A549 (cell line): ENCODE measurements around the gene RCCD1. TPM values are rescaled to one million over a fixed set of nuclear protein-coding genes. Genes with fewer than 3 reads are reported as not detected.

Experiments used
- ATAC-seq, 2 experiments: fragments of 200-7000 bp in 1 of 2; fragments of >200 bp in 1 of 2; cut with Nextera tagmentation in 1 of 2; cut with Tn5 transposase in 1 of 2; 3 replicates each; pipeline versions ENCODE4 v1.8.0 to v1.9.1; 2018 to 2020; ENCODE audit warnings: mild to moderate bottlenecking in 1 of 2, moderate library complexity in 1 of 2
- CTCF ChIA-PET: fragments of 300-600 bp; sonication (Branson Sonifier 250); formaldehyde crosslinking; extraction: SDS; loops from one replicate; lab custom pipeline; 2021; ENCODE audit warnings: antibody characterized with exemption, inconsistent platforms; lab: Yijun Ruan, JAX
- POLR2A ChIA-PET: fragments of 350-600 bp; formaldehyde crosslinking; extraction: SDS; loops from one replicate; lab custom pipeline; 2021; ENCODE audit warnings: antibody characterized with exemption, inconsistent platforms; lab: Yijun Ruan, JAX
- DNase-seq, 2 experiments: peaks; one replicate each; pipeline versions ENCODE4 v3.0.0 to v3.0.0-alpha.2; 2011 to 2016; ENCODE audit warnings: low read depth in 1 of 2, low spot score in 1 of 2
- FAIRE-seq: peaks from 2 replicates; lab custom pipeline; 2011; peaks lifted over from hg19 to GRCh38; lab: Jason Lieb, UNC
- H3K27ac ChIP-seq, 2 experiments: fragments of >200 bp; sonication (Bioruptor Twin); formaldehyde crosslinking; 3 replicates each; pipeline ENCODE4 v1.5.1; 2016 to 2017
- H3K4me1 ChIP-seq: fragments of >200 bp; sonication (Bioruptor Twin); formaldehyde crosslinking; 3 replicates; pipeline ENCODE4 v1.6.1; 2016
- H3K4me2 ChIP-seq: fragments of >200 bp; sonication (Bioruptor Twin); formaldehyde crosslinking; 3 replicates; pipeline ENCODE4 v1.6.1; 2016
- H3K4me3 ChIP-seq: fragments of >200 bp; sonication (Bioruptor Twin); formaldehyde crosslinking; 3 replicates; pipeline ENCODE4 v1.5.1; 2016
- H3K9me3 ChIP-seq: fragments of >200 bp; sonication (Bioruptor Twin); formaldehyde crosslinking; 3 replicates; pipeline ENCODE4 v1.6.1; 2016
- CBX2 ChIP-seq: fragments of 200-600 bp; sonication (generic); IDR thresholded peaks from 2 replicates; pipeline ENCODE4 v1.6.1; 2016; ENCODE audit warnings: low read depth, mild to moderate bottlenecking, borderline replicate concordance
- CTCF ChIP-seq: fragments of >200 bp; sonication (Bioruptor Twin); formaldehyde crosslinking; IDR thresholded peaks from 3 replicates; pipeline ENCODE4 v1.5.1; 2016
- EHF ChIP-seq: fragments of 250-450 bp; sonication (Bioruptor Pico); IDR thresholded peaks from 2 replicates; pipeline ENCODE4 v1.5.0; 2020; ENCODE audit warnings: mild to moderate bottlenecking
- ELK1 ChIP-seq: fragments of 150-350 bp; IDR thresholded peaks from 2 replicates; pipeline ENCODE4 v1.6.1; 2014; ENCODE audit warnings: low read depth, mild to moderate bottlenecking, low read length
- ESRRA ChIP-seq: fragments of 150-350 bp; IDR thresholded peaks from 2 replicates; pipeline ENCODE4 v1.6.1; 2014; ENCODE audit warnings: mild to moderate bottlenecking, low read length, borderline replicate concordance
- FOXS1 ChIP-seq: fragments of 250-450 bp; sonication (Bioruptor Pico); IDR thresholded peaks from 2 replicates; pipeline ENCODE4 v1.5.0; 2020; ENCODE audit warnings: mild to moderate bottlenecking, moderate library complexity
- HDAC2 ChIP-seq: fragments of 200-600 bp; sonication (generic); IDR thresholded peaks from 2 replicates; pipeline ENCODE4 v1.6.1; 2016
- HEYL ChIP-seq: fragments of 250-450 bp; sonication (Bioruptor Pico); IDR thresholded peaks from 2 replicates; pipeline ENCODE4 v1.8.0; 2021; ENCODE audit warnings: mild to moderate bottlenecking, moderate library complexity
- HOXA7 ChIP-seq: fragments of 250-450 bp; sonication (Bioruptor Pico); IDR thresholded peaks from 2 replicates; pipeline ENCODE4 v1.5.0; 2020; ENCODE audit warnings: mild to moderate bottlenecking, moderate library complexity
- JUN ChIP-seq, 2 experiments: fragments of >200 bp; sonication (Bioruptor Twin); formaldehyde crosslinking; IDR thresholded peaks; 2 replicates in 1 of 2; 3 replicates in 1 of 2; pipeline ENCODE4 v1.6.1; 2016 to 2017
- JUNB ChIP-seq: fragments of >200 bp; sonication (Bioruptor Twin); formaldehyde crosslinking; IDR thresholded peaks from 2 replicates; pipeline ENCODE4 v1.6.1; 2016
- KDM5A ChIP-seq: fragments of 200-600 bp; sonication (generic); IDR thresholded peaks from 2 replicates; pipeline ENCODE4 v1.6.1; 2016; ENCODE audit warnings: antibody characterized with exemption, mild to moderate bottlenecking
- MAFK ChIP-seq: fragments of 450-650 bp; IDR thresholded peaks from 2 replicates; pipeline ENCODE4 v1.6.1; 2014; ENCODE audit not compliant: partially characterized antibody
- MAZ ChIP-seq: fragments of 150-350 bp; IDR thresholded peaks from 2 replicates; pipeline ENCODE4 v1.6.1; 2014; ENCODE audit warnings: antibody characterized with exemption, low read depth, low read length, borderline replicate concordance
- MYC ChIP-seq: IDR thresholded peaks from 2 replicates; pipeline ENCODE4 v1.6.1; 2012; ENCODE audit warnings: mild to moderate bottlenecking, inconsistent platforms, low read length, improper control_type of control experiment, borderline replicate concordance
- PBX3 ChIP-seq: IDR thresholded peaks from 2 replicates; pipeline ENCODE4 v1.6.1; 2012
- PHF8 ChIP-seq: fragments of 200-600 bp; sonication (generic); IDR thresholded peaks from 2 replicates; pipeline ENCODE4 v1.6.1; 2016; ENCODE audit warnings: low read depth, mild to moderate bottlenecking, antibody characterized with exemption, moderate library complexity, borderline replicate concordance
- POLR2A ChIP-seq: IDR thresholded peaks from 2 replicates; pipeline ENCODE4 v1.6.1; 2012; ENCODE audit warnings: mild to moderate bottlenecking, low read length
- RARB ChIP-seq: fragments of 250-450 bp; sonication (Bioruptor Pico); IDR thresholded peaks from 2 replicates; pipeline ENCODE4 v1.8.0; 2021; ENCODE audit warnings: mild to moderate bottlenecking, moderate library complexity
- RCOR1 ChIP-seq: fragments of 150-350 bp; IDR thresholded peaks from 2 replicates; pipeline ENCODE4 v1.6.1; 2014; ENCODE audit warnings: antibody characterized with exemption, low read length, low read depth
- RFX5 ChIP-seq: fragments of 450-650 bp; IDR thresholded peaks from 2 replicates; pipeline ENCODE4 v1.7.1; 2014; ENCODE audit warnings: antibody characterized with exemption, mild to moderate bottlenecking, moderate library complexity
- SREBF2 ChIP-seq: fragments of 450-650 bp; IDR thresholded peaks from 2 replicates; pipeline ENCODE4 v1.6.1; 2014; ENCODE audit warnings: mild to moderate bottlenecking, moderate library complexity
- TFCP2L1 ChIP-seq: fragments of 250-450 bp; sonication (Bioruptor Pico); IDR thresholded peaks from 2 replicates; pipeline ENCODE4 v1.5.0; 2021; ENCODE audit warnings: mild to moderate bottlenecking
- TP53 ChIP-seq: fragments of 250-450 bp; sonication (Bioruptor Pico); IDR thresholded peaks from 2 replicates; pipeline ENCODE4 v1.5.0; 2021; ENCODE audit warnings: mild to moderate bottlenecking, moderate library complexity
- ZC3H11A ChIP-seq: fragments of 450-650 bp; IDR thresholded peaks from 2 replicates; pipeline ENCODE4 v1.6.1; 2014; ENCODE audit warnings: antibody characterized with exemption, mild to moderate bottlenecking
- ZFP36 ChIP-seq: fragments of 450-650 bp; IDR thresholded peaks from 2 replicates; pipeline ENCODE4 v1.6.1; 2014; ENCODE audit warnings: borderline replicate concordance; ENCODE audit not compliant: partially characterized antibody
- WGBS: methylation state at CpG from one replicate; pipeline ENCODE4 v1.1.6; 2017; ENCODE audit errors: missing lambda C conversion rate; 5-methylcytosine and 5-hydroxymethylcytosine counted together
- polyA minus RNA-seq: library from RNA; depleted of rRNA, polyadenylated mRNA; stranded (reverse); fragments of >200 nt; gene quantifications from 2 replicates; pipeline ENCODE4 v1.2.3, GENCODE V29; 2011; rRNA and poly(A)+ RNA removed
- polyA plus RNA-seq, 4 experiments: library from polyadenylated mRNA; depleted of rRNA in 3 of 4; stranded (reverse); fragments of >200 nt; fragmentation: RNase III in 1 of 4; extraction: RNeasy Plus Mini Kit Qiagen cat#74134 plus additional on column Dnase treatment in 1 of 4; gene quantifications; 2 replicates in 3 of 4; 3 replicates in 1 of 4; pipeline ENCODE4 v1.2.3, GENCODE V29; 2011 to 2017
- TF ChIP-seq, protein P1 (sequence below): fragments of >200 bp; sonication (Bioruptor Twin); formaldehyde crosslinking; IDR thresholded peaks from 2 replicates; pipeline ENCODE4 v1.6.1; 2016
- TF ChIP-seq, protein P2 (sequence below): fragments of >200 bp; sonication (Bioruptor Twin); formaldehyde crosslinking; IDR thresholded peaks from 3 replicates; pipeline ENCODE4 v1.6.1; 2016
- TF ChIP-seq, protein P3 (sequence below): IDR thresholded peaks from 2 replicates; pipeline ENCODE4 v1.6.1; 2012; ENCODE audit warnings: low read depth, borderline replicate concordance
- TF ChIP-seq, protein P4 (sequence below): fragments of 250-450 bp; sonication (Bioruptor Pico); IDR thresholded peaks from 2 replicates; pipeline ENCODE4 v1.5.0; 2021; ENCODE audit warnings: mild to moderate bottlenecking, moderate library complexity, borderline replicate concordance

The RCCD1 gene
- polyA plus RNA-seq (2011; rRNA removed) (22.8 and 25.3 TPM in 2 replicates), polyA plus RNA-seq (2017; fragmentation: RNase III; extraction: RNeasy Plus Mini Kit Qiagen cat#74134 plus additional on column Dnase treatment) (37.0 to 39.4 TPM (median 37.2 TPM) in 3 replicates), polyA minus RNA-seq (12.9 and 13.6 TPM in 2 replicates)
- polyA plus RNA-seq (2012; cell fraction: cytosol; rRNA removed), result 36.1 and 40.9 TPM in 2 replicates
- polyA plus RNA-seq (2012; cell fraction: nucleus; rRNA removed), result 85.8 and 98.1 TPM in 2 replicates

- peak; percentile 84 to 94 for ATAC-seq
- Histone ChIP-seq H3K4me2 (peak within 1 kb of the TSS; percentile 99), H3K27ac (peak within 1 kb of the TSS; percentile 95 to 98), H3K4me1 (peaks cover 19% of the 10 kb centered on the region), H3K4me3 (peak within 1 kb of the TSS; percentile 83), H3K9me3 (no peaks in the 10 kb centered on the region)
- FAIRE-seq, result peak; percentile 100
- 1% methylated on average over 51 of the region's 69 CpGs for WGBS
- peak; percentile 98 to 100 for DNase-seq
- POLR2A ChIA-PET, result interaction anchor here (0.6 to 1.9 kb wide), 11 partner anchors 9 to 318 kb away, joined by 3 to 20 read pairs (median 4); partner anchors contain the start of genes HDDC3, PRC1 and UNC45A
- CTCF ChIA-PET, result interaction anchor here (0.8 to 25.4 kb wide), 17 partner anchors 8 to 318 kb away, joined by 3 to 536 read pairs (median 16); partner anchors contain the start of genes HDDC3, PRC1, UNC45A and VPS33B
- TF ChIP-seq KDM5A (peak; percentile 71), MYC (no peak; the same call in 1 of the 2 replicates), CBX2 (no peak), HEYL (CRISPR knock-in tag) (no peak), CTCF (no peak), HDAC2 (peak; percentile 66; the same call in 1 of the 2 replicates), POLR2A (peak; percentile 88), ZFP36 (no peak), JUN (IDR thresholded peaks at IDR 0.05) (peak; percentile 87 to 95), TP53 (CRISPR knock-in tag) (peak; percentile 92), TFCP2L1 (CRISPR knock-in tag) (peak; percentile 91), RCOR1 (0 out of 2 replicates have a peak, but pooled peaks have one; percentile 61), PBX3 (0 out of 2 replicates have a peak, but pooled peaks have one; percentile 52), MAFK (no peak), ZC3H11A (no peak), HOXA7 (CRISPR knock-in tag) (no peak; the same call in 1 of the 2 replicates), ELK1 (no peak), RFX5 (peak; percentile 66; the same call in 1 of the 2 replicates), SREBF2 (no peak), MAZ (peak; percentile 41; the same call in 1 of the 2 replicates), EHF (peak; percentile 76; the same call in 1 of the 2 replicates), JUNB (no peak), PHF8 (peak; percentile 96), RARB (peak; percentile 80; the same call in 1 of the 2 replicates), ESRRA (peak; percentile 81), FOXS1 (CRISPR knock-in tag) (peak; percentile 16; the same call in 1 of the 2 replicates)
- TF ChIP-seq, protein P1, sequence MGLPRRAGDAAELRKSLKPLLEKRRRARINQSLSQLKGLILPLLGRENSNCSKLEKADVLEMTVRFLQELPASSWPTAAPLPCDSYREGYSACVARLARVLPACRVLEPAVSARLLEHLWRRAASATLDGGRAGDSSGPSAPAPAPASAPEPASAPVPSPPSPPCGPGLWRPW, result no peak
- TF ChIP-seq, protein P2, sequence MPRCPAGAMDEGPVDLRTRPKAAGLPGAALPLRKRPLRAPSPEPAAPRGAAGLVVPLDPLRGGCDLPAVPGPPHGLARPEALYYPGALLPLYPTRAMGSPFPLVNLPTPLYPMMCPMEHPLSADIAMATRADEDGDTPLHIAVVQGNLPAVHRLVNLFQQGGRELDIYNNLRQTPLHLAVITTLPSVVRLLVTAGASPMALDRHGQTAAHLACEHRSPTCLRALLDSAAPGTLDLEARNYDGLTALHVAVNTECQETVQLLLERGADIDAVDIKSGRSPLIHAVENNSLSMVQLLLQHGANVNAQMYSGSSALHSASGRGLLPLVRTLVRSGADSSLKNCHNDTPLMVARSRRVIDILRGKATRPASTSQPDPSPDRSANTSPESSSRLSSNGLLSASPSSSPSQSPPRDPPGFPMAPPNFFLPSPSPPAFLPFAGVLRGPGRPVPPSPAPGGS, result peak; percentile 94
- TF ChIP-seq, protein P3, sequence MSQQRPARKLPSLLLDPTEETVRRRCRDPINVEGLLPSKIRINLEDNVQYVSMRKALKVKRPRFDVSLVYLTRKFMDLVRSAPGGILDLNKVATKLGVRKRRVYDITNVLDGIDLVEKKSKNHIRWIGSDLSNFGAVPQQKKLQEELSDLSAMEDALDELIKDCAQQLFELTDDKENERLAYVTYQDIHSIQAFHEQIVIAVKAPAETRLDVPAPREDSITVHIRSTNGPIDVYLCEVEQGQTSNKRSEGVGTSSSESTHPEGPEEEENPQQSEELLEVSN, result peak; percentile 92
- TF ChIP-seq, protein P4, sequence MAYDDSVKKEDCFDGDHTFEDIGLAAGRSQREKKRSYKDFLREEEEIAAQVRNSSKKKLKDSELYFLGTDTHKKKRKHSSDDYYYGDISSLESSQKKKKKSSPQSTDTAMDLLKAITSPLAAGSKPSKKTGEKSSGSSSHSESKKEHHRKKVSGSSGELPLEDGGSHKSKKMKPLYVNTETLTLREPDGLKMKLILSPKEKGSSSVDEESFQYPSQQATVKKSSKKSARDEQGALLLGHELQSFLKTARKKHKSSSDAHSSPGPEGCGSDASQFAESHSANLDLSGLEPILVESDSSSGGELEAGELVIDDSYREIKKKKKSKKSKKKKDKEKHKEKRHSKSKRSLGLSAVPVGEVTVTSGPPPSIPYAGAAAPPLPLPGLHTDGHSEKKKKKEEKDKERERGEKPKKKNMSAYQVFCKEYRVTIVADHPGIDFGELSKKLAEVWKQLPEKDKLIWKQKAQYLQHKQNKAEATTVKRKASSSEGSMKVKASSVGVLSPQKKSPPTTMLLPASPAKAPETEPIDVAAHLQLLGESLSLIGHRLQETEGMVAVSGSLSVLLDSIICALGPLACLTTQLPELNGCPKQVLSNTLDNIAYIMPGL (CRISPR knock-in tag), result peak; percentile 39; the same call in 1 of the 2 replicates
Measured at GRCh38 chr15:90954712-90955623, at the start of gene RCCD1. RCCD1 (plus strand) TSS chr15:90954884; CDS start chr15:90956735, 1,851 bp downstream.
